GM18517 (cell line): Measurements from ENCODE around the gene GFOD1.

Experiments used
- ATAC-seq: cut with Tn5 transposase; IDR thresholded peaks from one replicate; pipeline ENCODE4 v1.9.1; 2021; ENCODE audit warnings: mild to moderate bottlenecking, moderate library complexity; ENCODE audit not compliant: unreplicated experiment

GFOD1 gene

GRCh38 chr6:13486679-13487121 is 700 bp downstream of the GFOD1 start:
- ATAC-seq = peak; percentile 23

- ATAC-seq = no peak
Measured at GRCh38 chr6:13485923-13486562, 1.4 kb downstream of the GFOD1 start.

GRCh38 chr6:13485303-13485702 is 2.1 kb downstream of the GFOD1 start:
- no peak for ATAC-seq

GRCh38 chr6:13484827-13485226 is 2.6 kb downstream of the GFOD1 start:
- no peak for ATAC-seq

GRCh38 chr6:13484138-13484708 is 3.2 kb downstream of the GFOD1 start:
- ATAC-seq = no peak

GRCh38 chr6:13480631-13481501 is 6.5 kb downstream of the GFOD1 start:
- ATAC-seq = no peak

- ATAC-seq = no peak
Measured at GRCh38 chr6:13479971-13480434, 7.4 kb downstream of the GFOD1 start.

- ATAC-seq = no peak
Measured at GRCh38 chr6:13479206-13479800, 8.1 kb downstream of the GFOD1 start.

GRCh38 chr6:13478525-13478966 is 8.9 kb downstream of the GFOD1 start:
- ATAC-seq = no peak

GRCh38 chr6:13474787-13475186 is 12.6 kb downstream of the GFOD1 start:
- ATAC-seq = no peak

- ATAC-seq = no peak
Measured at GRCh38 chr6:13474360-13474759, 13.0 kb downstream of the GFOD1 start.

GRCh38 chr6:13473768-13474165 is 13.6 kb downstream of the GFOD1 start:
- ATAC-seq = no peak

- no peak for ATAC-seq
Measured at GRCh38 chr6:13472976-13473767, 14.2 kb downstream of the GFOD1 start.

GRCh38 chr6:13472099-13472498 is 15.3 kb downstream of the GFOD1 start:
- ATAC-seq = no peak

GRCh38 chr6:13471184-13471583 is 16.2 kb downstream of the GFOD1 start:
- no peak for ATAC-seq

GRCh38 chr6:13470238-13471140 is 16.9 kb downstream of the GFOD1 start:
- ATAC-seq = no peak

- no peak for ATAC-seq
Measured at GRCh38 chr6:13469693-13470092, 17.7 kb downstream of the GFOD1 start.

- ATAC-seq = no peak
Measured at GRCh38 chr6:13468839-13469238, 18.6 kb downstream of the GFOD1 start.

- no peak for ATAC-seq
Measured at GRCh38 chr6:13467216-13467600, 20.2 kb downstream of the GFOD1 start.
